Skeletal muscle tissue (tissue), 4 donors: ENCODE results near the gene PLOD3. TPM values are rescaled to one million over a fixed set of nuclear protein-coding genes. Genes with fewer than 3 reads are reported as not detected.
"Not testable (repeated sequence)": the region's sequence is repeated elsewhere in the genome, so short reads cannot be mapped to it uniquely, and the experiment has no call there.

Experiments used
- H3K27ac ChIP-seq: one replicate; pipeline ENCODE4 v1.7.0; 2013; ENCODE audit warnings: mild to moderate bottlenecking, low read depth, low read length, inconsistent platforms
- H3K27me3 ChIP-seq, 3 donors: one replicate each; pipeline ENCODE4 v1.7.0; 2013; ENCODE audit warnings: low read length in 3 of 3; ENCODE audit not compliant: control insufficient read depth in 3 of 3, insufficient read depth in 3 of 3
- H3K36me3 ChIP-seq, 3 donors: one replicate each; pipeline ENCODE4 v1.7.0; 2013; ENCODE audit warnings: low read length in 3 of 3; ENCODE audit not compliant: control insufficient read depth in 3 of 3, insufficient read depth in 3 of 3
- H3K4me1 ChIP-seq, 3 donors: one replicate each; pipeline ENCODE4 v1.7.0; 2013; ENCODE audit warnings: low read length in 3 of 3, mild to moderate bottlenecking in 3 of 3; ENCODE audit not compliant: control insufficient read depth in 3 of 3, insufficient read depth in 3 of 3
- H3K4me3 ChIP-seq, 3 donors: one replicate each; pipeline ENCODE4 v1.7.0; 2013; ENCODE audit warnings: low read length in 3 of 3
- H3K9ac ChIP-seq, 3 donors: one replicate each; pipeline ENCODE4 v1.7.0; 2013; ENCODE audit warnings: low read length in 3 of 3, mild to moderate bottlenecking in 3 of 3, moderate library complexity in 2 of 3, low read depth in 1 of 3
- H3K9me3 ChIP-seq, 3 donors: one replicate each; pipeline ENCODE4 v1.7.0; 2013; ENCODE audit warnings: low read length in 3 of 3; ENCODE audit not compliant: control insufficient read depth in 3 of 3
- total RNA-seq: library from RNA; depleted of rRNA; stranded (reverse); fragments of >200 nt; gene quantifications from one replicate; pipeline ENCODE4 v1.2.3, GENCODE V29; 2014
- donor health status: Osteomylitis.

PLOD3 gene, protein sequence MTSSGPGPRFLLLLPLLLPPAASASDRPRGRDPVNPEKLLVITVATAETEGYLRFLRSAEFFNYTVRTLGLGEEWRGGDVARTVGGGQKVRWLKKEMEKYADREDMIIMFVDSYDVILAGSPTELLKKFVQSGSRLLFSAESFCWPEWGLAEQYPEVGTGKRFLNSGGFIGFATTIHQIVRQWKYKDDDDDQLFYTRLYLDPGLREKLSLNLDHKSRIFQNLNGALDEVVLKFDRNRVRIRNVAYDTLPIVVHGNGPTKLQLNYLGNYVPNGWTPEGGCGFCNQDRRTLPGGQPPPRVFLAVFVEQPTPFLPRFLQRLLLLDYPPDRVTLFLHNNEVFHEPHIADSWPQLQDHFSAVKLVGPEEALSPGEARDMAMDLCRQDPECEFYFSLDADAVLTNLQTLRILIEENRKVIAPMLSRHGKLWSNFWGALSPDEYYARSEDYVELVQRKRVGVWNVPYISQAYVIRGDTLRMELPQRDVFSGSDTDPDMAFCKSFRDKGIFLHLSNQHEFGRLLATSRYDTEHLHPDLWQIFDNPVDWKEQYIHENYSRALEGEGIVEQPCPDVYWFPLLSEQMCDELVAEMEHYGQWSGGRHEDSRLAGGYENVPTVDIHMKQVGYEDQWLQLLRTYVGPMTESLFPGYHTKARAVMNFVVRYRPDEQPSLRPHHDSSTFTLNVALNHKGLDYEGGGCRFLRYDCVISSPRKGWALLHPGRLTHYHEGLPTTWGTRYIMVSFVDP
- total RNA-seq = 20.9 TPM

GRCh38 chr7:101217388-101218235 is at the start of gene PLOD3, which contains the start of gene ZNHIT1:
Gene PLOD3, minus strand, starts transcription at chr7:101217581. Its CDS starts 307 bp downstream, at chr7:101217274.
Gene ZNHIT1, plus strand, starts transcription at chr7:101218165. Its CDS starts 31 bp downstream, at chr7:101218196.
- Histone ChIP-seq H3K36me3 (peaks cover 4 to 15% (median 14%) of the 10 kb centered on the region in 3 donors), H3K4me3 (peak within 1 kb of the TSS; percentile 93 to 99 (median 97)), H3K9ac (peak within 1 kb of the TSS; percentile 79 to 92 (median 85)), H3K4me1 (peaks cover 26 to 34% (median 33%) of the 10 kb centered on the region in 3 donors), H3K27me3 (no peaks in the 10 kb centered on the region), H3K9me3 (no peaks in the 10 kb centered on the region), H3K27ac (peak within 1 kb of the TSS; percentile 91)

DNA sequence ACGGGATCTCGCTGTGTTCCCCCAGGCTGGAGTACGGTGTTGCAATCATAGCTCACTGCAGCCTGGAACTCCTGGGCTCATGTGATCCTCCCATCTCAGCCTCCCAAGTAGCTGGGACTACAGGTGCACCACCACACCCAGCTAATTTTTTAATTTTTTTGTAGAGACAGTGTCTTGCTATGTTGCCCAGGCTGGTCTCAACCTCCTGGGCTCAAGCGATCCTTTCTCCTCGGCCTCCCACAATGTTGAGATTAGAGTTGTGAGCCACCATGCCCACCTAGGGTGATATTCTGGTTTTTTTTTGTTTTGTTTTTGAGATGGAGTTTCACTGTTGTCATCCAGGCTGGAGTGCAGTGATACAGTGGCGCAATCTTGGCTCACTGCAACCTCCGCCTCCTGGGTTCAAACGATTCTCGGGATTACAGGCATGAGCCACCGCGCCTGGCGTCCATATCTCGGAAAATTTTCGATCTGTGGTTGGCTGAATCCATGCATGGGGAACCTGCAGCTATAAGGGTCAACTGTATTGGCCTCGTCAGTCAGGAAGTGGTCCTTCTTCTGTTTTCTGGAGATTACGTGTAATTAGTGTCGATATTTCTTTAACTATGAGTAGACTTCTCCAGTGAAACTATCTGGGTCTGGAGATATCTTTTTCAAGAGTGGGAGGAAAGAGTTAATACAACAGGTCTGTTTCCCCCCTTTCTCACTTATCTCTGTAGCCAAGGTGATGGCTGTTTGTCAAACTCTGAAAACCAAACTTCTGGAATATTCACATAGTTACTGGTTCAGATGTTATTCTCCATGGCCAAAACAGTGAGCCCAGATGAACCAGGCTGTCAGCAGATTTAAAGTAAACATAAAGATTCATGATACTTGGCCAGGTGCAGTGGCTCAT is 48.5 kb upstream of the PLOD3 start:
- H3K4me1 ChIP-seq = no peaks in the 10 kb centered on the region
- no peaks in the 10 kb centered on the region for H3K9me3 ChIP-seq
- no peak overlapping the region for H3K9ac ChIP-seq

GRCh38 chr7:101264102-101264706 is 46.8 kb upstream of the PLOD3 start:
- H3K36me3 ChIP-seq, H3K9me3 ChIP-seq, H3K27me3 ChIP-seq, H3K9ac ChIP-seq, H3K4me1 ChIP-seq, H3K4me3 ChIP-seq, H3K27ac ChIP-seq: not testable (repeated sequence)

More for the DNA sequence above, 48.5 kb upstream of the PLOD3 start:
- H3K27me3 ChIP-seq = peaks cover 0 to 4% (median 3%) of the 10 kb centered on the region in 3 donors
- H3K27ac ChIP-seq = no peak overlapping the region
- no peaks in the 10 kb centered on the region for H3K36me3 ChIP-seq
- no peak overlapping the region for H3K4me3 ChIP-seq

DNA sequence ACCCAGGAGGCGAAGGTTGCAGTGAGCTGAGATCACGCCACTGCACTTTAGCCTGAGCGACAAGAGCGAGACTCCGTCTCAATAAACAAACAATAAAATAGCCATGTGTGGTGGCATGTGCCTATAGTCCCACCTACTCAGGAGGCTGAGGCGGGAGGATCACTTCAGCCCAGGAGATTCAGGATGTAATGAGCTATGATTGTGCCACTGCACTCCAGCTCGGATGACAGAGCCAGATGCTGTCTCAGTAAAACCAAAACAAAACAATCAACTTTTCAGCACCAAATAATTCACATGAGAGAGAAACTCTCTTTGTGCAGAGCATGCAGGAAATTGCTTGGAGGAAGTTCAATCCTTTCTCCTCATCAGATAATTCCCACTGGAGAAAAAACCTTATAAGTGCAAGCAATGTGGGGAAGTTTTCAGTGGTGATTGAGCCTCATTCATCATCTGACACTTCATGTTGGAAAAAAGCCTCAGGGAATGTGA is 40.9 kb upstream of the PLOD3 start:
- Histone ChIP-seq H3K9ac (no peak overlapping the region), H3K27me3 (no peaks in the 10 kb centered on the region), H3K27ac (no peak overlapping the region), H3K36me3 (no peaks in the 10 kb centered on the region), H3K4me1 (no peaks in the 10 kb centered on the region), H3K4me3 (no peak overlapping the region), H3K9me3 (no peaks in the 10 kb centered on the region)

- H3K27me3 ChIP-seq = no peaks in the 10 kb centered on the region
- no peak overlapping the region for H3K27ac ChIP-seq
- no peaks in the 10 kb centered on the region for H3K9me3 ChIP-seq
- H3K4me3 ChIP-seq = no peak overlapping the region
- H3K36me3 ChIP-seq = no peaks in the 10 kb centered on the region
- H3K9ac ChIP-seq = no peak overlapping the region
- peaks cover 10 to 11% (median 11%) of the 10 kb centered on the region in 3 donors for H3K4me1 ChIP-seq
These were observed 38.4 kb upstream of the PLOD3 start for GRCh38 chr7:101255796-101256195.

DNA sequence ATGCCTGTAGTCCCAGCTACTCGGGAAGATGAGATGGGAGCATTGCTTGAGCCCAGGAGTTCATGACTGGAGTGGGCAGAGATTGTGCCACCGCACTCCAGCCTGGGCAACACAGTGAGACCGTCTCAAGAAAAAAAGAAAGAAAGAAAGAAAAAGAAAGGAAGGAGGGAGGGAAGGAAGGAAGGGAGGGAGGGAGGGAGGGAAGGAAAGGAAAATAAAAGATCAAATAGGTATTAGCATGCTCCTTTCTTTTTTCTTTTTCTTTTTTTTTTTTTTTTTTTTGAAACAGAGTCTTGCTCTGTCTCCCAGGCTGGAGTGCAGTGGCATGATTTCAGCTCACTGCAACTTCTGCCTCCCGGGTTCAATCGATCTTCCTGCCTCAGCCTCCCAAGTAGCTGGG is 35.8 kb upstream of the PLOD3 start:
- H3K4me3 ChIP-seq, H3K9ac ChIP-seq, H3K27ac ChIP-seq, H3K27me3 ChIP-seq, H3K36me3 ChIP-seq, H3K9me3 ChIP-seq: not testable (repeated sequence)
- peaks cover 10 to 18% (median 15%) of the 10 kb centered on the region in 3 donors for H3K4me1 ChIP-seq

- H3K4me3 ChIP-seq = peak overlapping the region; percentile 87 to 98 (median 98)
- H3K27ac ChIP-seq = peak overlapping the region; percentile 64
- H3K9ac ChIP-seq = peak overlapping the region; percentile 93 to 96 (median 93)
- H3K27me3 ChIP-seq = no peaks in the 10 kb centered on the region
- H3K4me1 ChIP-seq = peaks cover 10 to 18% (median 15%) of the 10 kb centered on the region in 3 donors
- H3K36me3 ChIP-seq = peaks cover 0 to 7% (median 0%) of the 10 kb centered on the region in 3 donors
- no peaks in the 10 kb centered on the region for H3K9me3 ChIP-seq
These were observed 34.7 kb upstream of the PLOD3 start for GRCh38 chr7:101251871-101252659.

GRCh38 chr7:101250324-101250723 is 32.9 kb upstream of the PLOD3 start:
- no peak overlapping the region for H3K27ac ChIP-seq
- no peaks in the 10 kb centered on the region for H3K27me3 ChIP-seq
- H3K36me3 ChIP-seq = peaks cover 0 to 7% (median 3%) of the 10 kb centered on the region in 3 donors
- no peak overlapping the region for H3K4me3 ChIP-seq
- no peak overlapping the region for H3K9ac ChIP-seq
- H3K4me1 ChIP-seq = peaks cover 16 to 26% (median 22%) of the 10 kb centered on the region in 3 donors
- H3K9me3 ChIP-seq = no peaks in the 10 kb centered on the region
